Muscle layer of duodenum (tissue), 2 donors: Measurements from ENCODE around the gene GET4.

Experiments
- H3K27ac ChIP-seq: one replicate; pipeline ENCODE4 v1.7.0; 2013; ENCODE audit warnings: mild to moderate bottlenecking, low read length
- H3K27me3 ChIP-seq: one replicate; pipeline ENCODE4 v1.7.0; 2013; ENCODE audit warnings: low read depth, mild to moderate bottlenecking, control low read depth, low read length
- H3K36me3 ChIP-seq, 2 donors: one replicate each; pipeline ENCODE4 v1.7.0; 2013; ENCODE audit warnings: low read length in 2 of 2, control low read depth in 1 of 2, mild to moderate bottlenecking in 1 of 2; ENCODE audit not compliant: insufficient read depth in 2 of 2, control insufficient read depth in 1 of 2
- H3K4me1 ChIP-seq, 2 donors: one replicate each; pipeline ENCODE4 v1.7.0; 2013; ENCODE audit warnings: low read length in 2 of 2, mild to moderate bottlenecking in 2 of 2, control low read depth in 1 of 2, moderate library complexity in 1 of 2; ENCODE audit not compliant: insufficient read depth in 2 of 2, control insufficient read depth in 1 of 2
- H3K4me3 ChIP-seq, 2 donors: one replicate each; pipeline ENCODE4 v1.7.0; 2013; ENCODE audit warnings: low read length in 2 of 2, low read depth in 1 of 2, mild to moderate bottlenecking in 1 of 2
- H3K9me3 ChIP-seq, 2 donors: one replicate each; pipeline ENCODE4 v1.7.0; 2013; ENCODE audit warnings: low read length in 2 of 2, control low read depth in 1 of 2, mild to moderate bottlenecking in 1 of 2; ENCODE audit not compliant: control insufficient read depth in 1 of 2
- donor health status: healthy.

The GET4 gene

GRCh38 chr7:888081-889024 is 12.0 kb downstream of the GET4 start:
- H3K9me3 ChIP-seq, result no peaks in the 10 kb centered on the region
- no peak overlapping the region for H3K4me3 ChIP-seq
- no peak overlapping the region for H3K27ac ChIP-seq
- peaks cover 0 to 13% of the 10 kb centered on the region in 2 donors for H3K4me1 ChIP-seq
- peaks cover 30 to 58% of the 10 kb centered on the region in 2 donors for H3K36me3 ChIP-seq
- H3K27me3 ChIP-seq, result no peaks in the 10 kb centered on the region

DNA sequence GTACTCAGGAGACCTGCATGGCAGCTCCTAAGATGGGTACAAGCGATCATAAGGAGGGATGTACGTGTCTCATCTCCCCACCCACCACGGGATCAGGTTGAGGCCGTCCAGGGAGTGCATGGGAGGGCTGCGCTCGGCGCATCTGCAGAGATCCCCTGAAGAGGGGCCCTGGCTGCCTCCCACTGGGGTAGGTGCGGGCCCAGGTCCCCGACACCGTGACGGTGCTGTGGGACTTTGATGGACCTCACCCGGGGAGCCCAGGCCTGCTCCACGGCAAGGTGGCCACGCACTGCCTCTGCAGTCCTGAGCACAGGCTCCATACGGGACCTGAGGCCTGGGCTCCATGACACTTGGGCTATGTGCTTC is 12.7 kb downstream of the GET4 start:
- Histone ChIP-seq H3K36me3 (peaks cover 30 to 62% of the 10 kb centered on the region in 2 donors), H3K9me3 (no peaks in the 10 kb centered on the region), H3K27me3 (no peaks in the 10 kb centered on the region), H3K4me1 (peaks cover 0 to 6% of the 10 kb centered on the region in 2 donors), H3K27ac (no peak overlapping the region), H3K4me3 (no peak overlapping the region)

GRCh38 chr7:889391-889790 is 13.0 kb downstream of the GET4 start:
- H3K27me3 ChIP-seq, result no peaks in the 10 kb centered on the region
- no peak overlapping the region for H3K4me3 ChIP-seq
- H3K36me3 ChIP-seq, result peaks cover 30 to 65% of the 10 kb centered on the region in 2 donors
- peaks cover 0 to 2% of the 10 kb centered on the region in 2 donors for H3K4me1 ChIP-seq
- no peaks in the 10 kb centered on the region for H3K9me3 ChIP-seq
- no peak overlapping the region for H3K27ac ChIP-seq

GRCh38 chr7:890868-891267 is 14.5 kb downstream of the GET4 start:
- H3K36me3 ChIP-seq, result peaks cover 36 to 80% of the 10 kb centered on the region in 2 donors
- H3K4me1 ChIP-seq, result no peaks in the 10 kb centered on the region
- no peaks in the 10 kb centered on the region for H3K27me3 ChIP-seq
- H3K27ac ChIP-seq, result no peak overlapping the region
- no peaks in the 10 kb centered on the region for H3K9me3 ChIP-seq
- no peak overlapping the region for H3K4me3 ChIP-seq

GRCh38 chr7:891291-891690 is 14.9 kb downstream of the GET4 start:
- H3K27me3 ChIP-seq, result no peaks in the 10 kb centered on the region
- no peaks in the 10 kb centered on the region for H3K9me3 ChIP-seq
- H3K27ac ChIP-seq, result no peak overlapping the region
- H3K4me3 ChIP-seq, result no peak overlapping the region
- peaks cover 40 to 80% of the 10 kb centered on the region in 2 donors for H3K36me3 ChIP-seq
- no peaks in the 10 kb centered on the region for H3K4me1 ChIP-seq

GRCh38 chr7:891805-892204 is 15.5 kb downstream of the GET4 start:
- Histone ChIP-seq H3K27me3 (no peaks in the 10 kb centered on the region), H3K9me3 (no peaks in the 10 kb centered on the region), H3K36me3 (peaks cover 38 to 80% of the 10 kb centered on the region in 2 donors), H3K4me3 (no peak overlapping the region), H3K27ac (no peak overlapping the region), H3K4me1 (no peaks in the 10 kb centered on the region)

DNA sequence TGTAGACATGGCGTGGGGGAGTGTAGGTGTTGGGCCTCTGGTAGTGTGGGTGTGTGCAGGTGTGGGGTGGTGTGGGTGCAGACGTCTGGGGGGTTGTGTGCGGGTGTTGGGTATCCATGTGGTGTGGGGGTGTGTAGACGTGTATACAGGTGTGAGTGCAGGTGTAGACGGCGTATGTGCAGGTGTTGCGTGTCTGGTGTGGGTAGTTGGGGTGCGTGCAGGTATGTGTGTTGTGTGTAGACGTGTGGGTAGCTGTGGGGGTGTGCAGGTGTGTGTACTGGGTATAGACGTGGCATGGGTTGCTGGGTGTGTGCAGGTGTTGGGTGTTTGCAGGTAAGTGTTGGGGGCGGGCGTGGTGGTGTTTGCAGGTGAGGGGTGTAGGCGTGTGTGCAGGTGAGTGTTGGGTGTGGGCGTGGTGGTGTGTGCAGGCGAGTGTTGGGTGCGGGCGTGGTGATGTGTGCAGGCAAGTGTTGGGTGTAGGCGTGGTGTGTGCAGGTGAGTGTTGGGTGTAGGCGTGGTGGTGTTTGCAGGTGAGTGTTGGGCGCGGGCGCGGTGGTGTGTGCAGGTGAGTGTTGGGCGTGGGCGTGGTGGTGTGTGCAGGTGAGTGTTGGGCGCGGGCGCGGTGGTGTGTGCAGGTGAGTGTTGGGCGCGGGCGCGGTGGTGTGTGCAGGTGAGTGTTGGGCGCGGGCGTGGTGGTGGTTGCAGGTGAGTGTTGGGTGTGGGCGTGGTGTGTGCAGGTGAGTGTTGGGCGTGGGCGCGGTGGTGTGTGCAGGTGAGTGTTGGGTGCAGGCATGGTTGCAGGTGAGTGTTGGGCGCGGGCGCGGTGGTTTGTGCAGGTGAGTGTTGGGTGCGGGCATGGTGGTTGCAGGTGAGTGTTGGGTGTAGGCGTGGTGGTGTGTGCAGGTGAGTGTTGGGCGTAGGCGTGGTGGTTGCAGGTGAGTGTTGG is 16.6 kb downstream of the GET4 start:
- H3K4me3 ChIP-seq, result no peak overlapping the region
- peaks cover 28 to 80% of the 10 kb centered on the region in 2 donors for H3K36me3 ChIP-seq
- H3K9me3 ChIP-seq, result no peaks in the 10 kb centered on the region
- H3K4me1 ChIP-seq, result peaks cover 0 to 6% of the 10 kb centered on the region in 2 donors
- H3K27ac ChIP-seq, result no peak overlapping the region
- no peaks in the 10 kb centered on the region for H3K27me3 ChIP-seq

- Histone ChIP-seq H3K9me3 (no peaks in the 10 kb centered on the region), H3K4me3 (no peak overlapping the region), H3K27me3 (no peaks in the 10 kb centered on the region), H3K4me1 (peaks cover 0 to 7% of the 10 kb centered on the region in 2 donors), H3K27ac (no peak overlapping the region), H3K36me3 (peaks cover 28 to 80% of the 10 kb centered on the region in 2 donors)
Observed at GRCh38 chr7:893686-894085, 17.3 kb downstream of the GET4 start.

DNA sequence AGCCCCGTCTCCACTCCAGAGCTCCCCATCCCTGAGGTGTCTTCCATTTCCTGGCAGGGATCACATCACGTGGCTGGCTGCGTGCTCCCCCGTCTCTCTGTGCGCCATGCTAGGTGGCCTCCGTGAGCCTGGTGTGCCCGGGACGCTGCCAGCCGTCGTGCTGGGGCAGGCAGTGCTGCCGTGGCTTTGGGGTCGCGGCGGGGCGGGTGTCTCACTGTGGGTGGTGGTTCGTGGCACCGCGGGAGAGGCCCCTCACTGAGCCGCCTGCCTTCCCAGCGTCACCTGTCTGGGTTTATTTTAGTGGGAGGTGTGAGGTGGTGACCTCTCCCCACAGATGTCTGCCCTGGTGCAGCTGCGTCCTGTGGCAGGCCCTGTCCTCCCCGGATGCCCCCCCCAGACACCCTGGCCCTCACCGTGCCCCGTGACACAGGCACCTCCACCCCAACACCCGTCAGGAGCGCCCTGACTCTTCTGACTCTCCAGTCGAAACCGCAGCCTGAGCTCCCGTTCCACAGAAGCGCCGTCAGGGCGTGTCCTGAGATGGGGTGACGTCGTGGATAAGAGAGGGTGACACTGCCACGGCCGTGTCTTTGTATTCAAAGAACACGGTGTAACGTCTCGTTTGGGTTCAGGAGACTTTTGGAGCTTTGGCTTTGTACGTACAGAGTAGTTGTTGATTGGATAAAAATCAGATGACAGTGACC is 18.0 kb downstream of the GET4 start:
- Histone ChIP-seq H3K36me3 (peaks cover 28 to 81% of the 10 kb centered on the region in 2 donors), H3K9me3 (no peaks in the 10 kb centered on the region), H3K4me3 (no peak overlapping the region), H3K4me1 (peaks cover 0 to 7% of the 10 kb centered on the region in 2 donors), H3K27me3 (no peaks in the 10 kb centered on the region), H3K27ac (no peak overlapping the region)

GRCh38 chr7:894927-895450 is 18.6 kb downstream of the GET4 start:
- Histone ChIP-seq H3K9me3 (no peaks in the 10 kb centered on the region), H3K27ac (no peak overlapping the region), H3K36me3 (peaks cover 28 to 87% of the 10 kb centered on the region in 2 donors), H3K4me1 (peaks cover 0 to 7% of the 10 kb centered on the region in 2 donors), H3K4me3 (no peak overlapping the region), H3K27me3 (no peaks in the 10 kb centered on the region)
